IMR-90 (cell line): ENCODE data around the gene TBX4. TPM values are rescaled to one million over a fixed set of nuclear protein-coding genes. Genes with fewer than 3 reads are reported as not detected.

Experiments used
- ATAC-seq: fragments of 200-7000 bp; cut with Tn5 transposase; 2 replicates; pipeline ENCODE4 v1.9.1; 2020; ENCODE audit warnings: low read depth, mild to moderate bottlenecking, moderate library complexity
- BruUV-seq: library from RNA; stranded (reverse); fragments of 400-500 nt; replicated peaks from 2 replicates; lab custom pipeline; 2021; lab: Mats Ljungman, UMichigan
- CTCF ChIA-PET: fragments of 300-600 bp; formaldehyde crosslinking; extraction: SDS; loops from one replicate; lab custom pipeline; 2021; ENCODE audit warnings: antibody characterized with exemption; lab: Yijun Ruan, JAX
- POLR2A ChIA-PET: fragments of 300-600 bp; sonication (Branson Sonifier 250); formaldehyde crosslinking; loops from one replicate; lab custom pipeline; 2022; ENCODE audit warnings: antibody characterized with exemption; ENCODE audit not compliant: unreplicated experiment; lab: Charles Lee
- DNase-seq: peaks from one replicate; pipeline ENCODE4 v3.0.0; 2013
- H2AFZ ChIP-seq: replicated peaks from 2 replicates; pipeline ENCODE3; 2013; ENCODE audit warnings: low read length, mild to moderate bottlenecking; ENCODE audit not compliant: poor library complexity
- H2AK5ac ChIP-seq: 2 replicates; pipeline ENCODE4 v1.6.1; 2013; ENCODE audit warnings: low read depth, low read length, inconsistent platforms
- H2AK9ac ChIP-seq: replicated peaks from 2 replicates; pipeline ENCODE3; 2013; ENCODE audit warnings: mild to moderate bottlenecking, low read depth, low read length, moderate library complexity; ENCODE audit not compliant: poor library complexity
- H2BK120ac ChIP-seq: 2 replicates; pipeline ENCODE4 v1.6.1; 2013; ENCODE audit warnings: low read depth, low read length, inconsistent platforms
- H2BK15ac ChIP-seq: 3 replicates; pipeline ENCODE4 v1.6.1; 2013; ENCODE audit warnings: low read depth, low read length, inconsistent platforms
- H2BK20ac ChIP-seq: 2 replicates; pipeline ENCODE4 v1.6.1; 2013; ENCODE audit warnings: low read depth, mild to moderate bottlenecking, inconsistent platforms, low read length, moderate library complexity
- H2BK5ac ChIP-seq: 2 replicates; pipeline ENCODE4 v1.6.1; 2013; ENCODE audit warnings: mild to moderate bottlenecking, low read depth, low read length, inconsistent platforms; ENCODE audit not compliant: poor library complexity, severe bottlenecking
- H3K14ac ChIP-seq: replicated peaks from 2 replicates; pipeline ENCODE4 v1.6.1; 2013; ENCODE audit warnings: low read depth, low read length, inconsistent platforms
- H3K18ac ChIP-seq: 2 replicates; pipeline ENCODE4 v1.6.1; 2013; ENCODE audit warnings: low read depth, low read length, control low read depth
- H3K23ac ChIP-seq: 2 replicates; pipeline ENCODE4 v1.6.1; 2013; ENCODE audit warnings: low read depth, low read length, inconsistent platforms
- H3K27ac ChIP-seq: 2 replicates; pipeline ENCODE4 v1.5.1; 2013; ENCODE audit warnings: mild to moderate bottlenecking, control low read depth, low read length; ENCODE audit not compliant: insufficient read depth
- H3K27me3 ChIP-seq: 2 replicates; pipeline ENCODE4 v1.6.1; 2013; ENCODE audit warnings: low read length; ENCODE audit not compliant: control insufficient read depth, insufficient read depth
- H3K36me3 ChIP-seq: 2 replicates; pipeline ENCODE4 v1.6.1; 2013; ENCODE audit warnings: low read length, mixed read lengths; ENCODE audit not compliant: control insufficient read depth, insufficient read depth
- H3K4ac ChIP-seq: 2 replicates; pipeline ENCODE4 v1.6.1; 2013; ENCODE audit warnings: low read depth, low read length, inconsistent platforms
- H3K4me1 ChIP-seq: 2 replicates; pipeline ENCODE4 v1.6.1; 2013; ENCODE audit warnings: low read length, mixed read lengths; ENCODE audit not compliant: control insufficient read depth, insufficient read depth
- H3K4me2 ChIP-seq: 2 replicates; pipeline ENCODE4 v1.6.1; 2013; ENCODE audit warnings: low read depth, mild to moderate bottlenecking, control low read depth, low read length, moderate library complexity
- H3K4me3 ChIP-seq: 2 replicates; pipeline ENCODE4 v1.5.1; 2013; ENCODE audit warnings: low read depth, mild to moderate bottlenecking, control low read depth, low read length, moderate library complexity; ENCODE audit not compliant: insufficient read depth
- H3K56ac ChIP-seq: 2 replicates; pipeline ENCODE4 v1.6.1; 2013; ENCODE audit warnings: low read length, inconsistent platforms; ENCODE audit not compliant: insufficient read depth; ENCODE audit errors: extremely low read depth
- H3K79me1 ChIP-seq, 2 experiments: 2 replicates each; pipeline ENCODE4 v1.6.1; 2013; ENCODE audit warnings: low read length in 2 of 2, inconsistent platforms in 1 of 2, low read depth in 1 of 2
- H3K9ac ChIP-seq: 2 replicates; pipeline ENCODE4 v1.6.1; 2013; ENCODE audit warnings: low read depth, low read length, control low read depth
- H3K9me1 ChIP-seq: 2 replicates; pipeline ENCODE4 v1.6.1; 2013; ENCODE audit warnings: low read length, inconsistent platforms; ENCODE audit not compliant: insufficient read depth
- H3K9me3 ChIP-seq: 2 replicates; pipeline ENCODE4 v1.6.1; 2013; ENCODE audit warnings: low read length; ENCODE audit not compliant: control insufficient read depth, insufficient read depth
- H4K20me1 ChIP-seq: 2 replicates; pipeline ENCODE4 v1.6.1; 2013; ENCODE audit warnings: low read length, inconsistent platforms; ENCODE audit not compliant: insufficient read depth
- H4K5ac ChIP-seq: 2 replicates; pipeline ENCODE4 v1.6.1; 2013; ENCODE audit warnings: mild to moderate bottlenecking, low read depth, low read length, control low read depth
- H4K8ac ChIP-seq, 2 experiments: 2 replicates each; pipeline ENCODE4 v1.6.1; 2013; ENCODE audit warnings: low read depth in 2 of 2, low read length in 2 of 2, control low read depth in 1 of 2, inconsistent platforms in 1 of 2
- H4K91ac ChIP-seq: 2 replicates; pipeline ENCODE4 v1.6.1; 2013; ENCODE audit warnings: low read depth, low read length, inconsistent platforms; ENCODE audit not compliant: insufficient read depth
- MAFK ChIP-seq: IDR thresholded peaks from 2 replicates; pipeline ENCODE4 v1.6.1; 2012; ENCODE audit warnings: low read depth, low read length, improper control_type of control experiment
- MAZ ChIP-seq: IDR thresholded peaks from 2 replicates; pipeline ENCODE4 v1.6.1; 2012; ENCODE audit warnings: low read depth, mild to moderate bottlenecking, low read length, improper control_type of control experiment, moderate library complexity, borderline replicate concordance
- WGBS, 2 experiments: methylation state at CpG; one replicate each; pipeline versions ENCODE4 v1.1.5 to v1.1.7; 2013; ENCODE audit warnings: missing lambda C conversion rate in 2 of 2; ENCODE audit not compliant: insufficient read length in 1 of 2; ENCODE audit errors: extremely low coverage in 2 of 2; 5-methylcytosine and 5-hydroxymethylcytosine counted together
- dilution Hi-C: fragments of 300-500 bp; cut with HindIII; formaldehyde crosslinking; loops from one replicate; pipeline ENCODE4 v1.14.3; 2018; ENCODE audit warnings: low sequenced_read_pairs; ENCODE audit not compliant: unreplicated experiment
- in situ Hi-C: fragments of 300-500 bp; cut with MboI; formaldehyde crosslinking; loops from 3 replicates; pipeline ENCODE4 v1.14.3; 2019; ENCODE audit warnings: low sequenced_read_pairs, inconsistent platforms, mixed read lengths
- intact Hi-C: fragments of 100-400 bp; cut with micrococcal nuclease; formaldehyde crosslinking; loops from 2 replicates; pipeline ENCODE4 v1.10.0; 2022
- polyA plus RNA-seq, 3 experiments: library from polyadenylated mRNA; depleted of rRNA; stranded (reverse); fragments of >200 nt; gene quantifications; 2 replicates each; pipeline ENCODE4 v1.2.3, GENCODE V29; 2012; ENCODE audit warnings: low replicate concordance in 1 of 3
- total RNA-seq: library from RNA; depleted of rRNA; stranded (reverse); fragments of >200 nt; gene quantifications from 2 replicates; pipeline ENCODE4 v1.2.3, GENCODE V29; 2012
- TF ChIP-seq, protein P1 (sequence below): conservative IDR thresholded peaks from 2 replicates; pipeline ENCODE4 v1.5.1; 2012; ENCODE audit warnings: mild to moderate bottlenecking, low read depth, low read length, improper control_type of control experiment

TBX4 gene
- total and polyA plus RNA-seq, 2 of the 4 experiments (the other 2 are of a cell fraction), result 0.05 TPM; not detected in 1

DNA sequence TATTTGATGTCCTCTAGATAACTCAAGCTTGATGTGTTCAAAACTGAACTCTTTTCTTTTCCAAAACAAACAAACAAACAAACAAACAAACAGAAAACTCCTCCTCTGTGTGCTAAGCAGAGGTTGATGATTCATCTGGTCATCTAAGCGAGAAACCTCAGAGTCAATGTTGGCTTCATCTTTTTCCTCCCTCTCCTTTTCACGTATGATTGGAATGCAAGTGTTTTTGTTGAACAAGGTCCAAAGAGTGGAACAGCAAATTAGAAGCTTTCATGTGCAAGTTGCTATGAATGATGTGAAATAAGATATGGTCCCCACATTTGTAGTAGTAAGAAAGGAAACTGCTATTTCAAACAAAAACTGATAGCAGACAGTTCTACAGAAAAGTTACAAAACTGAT is 52.5 kb downstream of the TBX4 start:
- Histone ChIP-seq H3K9ac (no peak overlapping the region), H3K27ac (no peak overlapping the region), H3K9me1 (peaks cover 3% of the 10 kb centered on the region; the same call in 1 of the 2 replicates), H3K4me2 (peak overlapping the region; percentile 64; the same call in 1 of the 2 replicates), H4K8ac (no peak overlapping the region), H2BK120ac (no peak overlapping the region), H3K4ac (no peak overlapping the region), H3K36me3 (no peaks in the 10 kb centered on the region), H3K14ac (no peak overlapping the region), H2BK20ac (no peak overlapping the region), H3K18ac (peak overlapping the region; percentile 16; the same call in 1 of the 2 replicates), H3K9me3 (no peaks in the 10 kb centered on the region), H3K56ac (no peak overlapping the region), H4K20me1 (no peaks in the 10 kb centered on the region; the same call in 1 of the 2 replicates), H2BK5ac (peak overlapping the region; percentile 21), H2AK5ac (no peak overlapping the region), H3K4me3 (no peak overlapping the region), H2AK9ac (no peak overlapping the region), H4K91ac (no peak overlapping the region), H2BK15ac (no peak overlapping the region), H3K79me1 (no peaks in the 10 kb centered on the region), H4K5ac (no peak overlapping the region), H2AFZ (no peak overlapping the region), H3K27me3 (peaks cover 3% of the 10 kb centered on the region), H3K4me1 (peaks cover 3% of the 10 kb centered on the region), H3K23ac (no peak overlapping the region)
- intact Hi-C loops, result loop anchor here (2.0 kb wide), 1 partner anchor 72 kb away; no protein-coding TSS in a partner anchor
- ATAC-seq, result peak; percentile 92
- no CpG with 5 or more reads among the region's 2 CpGs for WGBS, 2 experiments
- peak; percentile 13; the same call in 1 of the 2 replicates for TF ChIP-seq MAFK
- TF ChIP-seq MAZ, result 0 out of 2 replicates have a peak, but pooled peaks have one; percentile 16
- TF ChIP-seq, protein P1, sequence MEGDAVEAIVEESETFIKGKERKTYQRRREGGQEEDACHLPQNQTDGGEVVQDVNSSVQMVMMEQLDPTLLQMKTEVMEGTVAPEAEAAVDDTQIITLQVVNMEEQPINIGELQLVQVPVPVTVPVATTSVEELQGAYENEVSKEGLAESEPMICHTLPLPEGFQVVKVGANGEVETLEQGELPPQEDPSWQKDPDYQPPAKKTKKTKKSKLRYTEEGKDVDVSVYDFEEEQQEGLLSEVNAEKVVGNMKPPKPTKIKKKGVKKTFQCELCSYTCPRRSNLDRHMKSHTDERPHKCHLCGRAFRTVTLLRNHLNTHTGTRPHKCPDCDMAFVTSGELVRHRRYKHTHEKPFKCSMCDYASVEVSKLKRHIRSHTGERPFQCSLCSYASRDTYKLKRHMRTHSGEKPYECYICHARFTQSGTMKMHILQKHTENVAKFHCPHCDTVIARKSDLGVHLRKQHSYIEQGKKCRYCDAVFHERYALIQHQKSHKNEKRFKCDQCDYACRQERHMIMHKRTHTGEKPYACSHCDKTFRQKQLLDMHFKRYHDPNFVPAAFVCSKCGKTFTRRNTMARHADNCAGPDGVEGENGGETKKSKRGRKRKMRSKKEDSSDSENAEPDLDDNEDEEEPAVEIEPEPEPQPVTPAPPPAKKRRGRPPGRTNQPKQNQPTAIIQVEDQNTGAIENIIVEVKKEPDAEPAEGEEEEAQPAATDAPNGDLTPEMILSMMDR, result no peak
- ChIA-PET POLR2A (no interaction called here), CTCF (no interaction called here)
- DNase-seq, result peak; percentile 96
- dilution Hi-C loops, result no loop called here
- in situ Hi-C loops, result no loop called here
- BruUV-seq, result no TSS peak
